Ishikawa (cell line): ENCODE results near the gene FBXL19.

ENCODE experiments used
- CEBPB ChIP-seq: IDR thresholded peaks from 2 replicates; pipeline ENCODE4 v1.6.1; 2012
- CREB1 ChIP-seq: IDR thresholded peaks from 2 replicates; pipeline ENCODE4 v1.6.1; 2012; ENCODE audit warnings: low read depth
- EGR1 ChIP-seq: IDR thresholded peaks from 2 replicates; pipeline ENCODE4 v1.6.1; 2012
- EP300 ChIP-seq: IDR thresholded peaks from 2 replicates; pipeline ENCODE4 v1.6.1; 2012; ENCODE audit warnings: borderline replicate concordance
- FOXM1 ChIP-seq: IDR thresholded peaks from 2 replicates; pipeline ENCODE4 v1.6.1; 2012; ENCODE audit warnings: low read depth, borderline replicate concordance
- NFIC ChIP-seq: IDR thresholded peaks from 2 replicates; pipeline ENCODE4 v1.6.1; 2012
- RAD21 ChIP-seq: IDR thresholded peaks from 2 replicates; pipeline ENCODE4 v1.6.1; 2012; ENCODE audit warnings: low read depth
- REST ChIP-seq: IDR thresholded peaks from 2 replicates; pipeline ENCODE4 v1.6.1; 2012; ENCODE audit warnings: low read depth, mild to moderate bottlenecking
- TAF1 ChIP-seq: IDR thresholded peaks from 2 replicates; pipeline ENCODE4 v1.6.1; 2012; ENCODE audit warnings: low read depth, mild to moderate bottlenecking
- TCF12 ChIP-seq: IDR thresholded peaks from 2 replicates; pipeline ENCODE4 v1.6.1; 2012; ENCODE audit warnings: low read depth
- TEAD4 ChIP-seq: IDR thresholded peaks from 2 replicates; pipeline ENCODE4 v1.6.1; 2012
- USF1 ChIP-seq: IDR thresholded peaks from 2 replicates; pipeline ENCODE4 v1.6.1; 2012
- YY1 ChIP-seq: IDR thresholded peaks from 2 replicates; pipeline ENCODE4 v1.6.1; 2012; ENCODE audit warnings: low read depth
- ZBTB7A ChIP-seq: IDR thresholded peaks from 2 replicates; pipeline ENCODE4 v1.6.1; 2012; ENCODE audit warnings: low read depth
- TF ChIP-seq, protein P1 (sequence below): IDR thresholded peaks from 2 replicates; pipeline ENCODE4 v1.6.1; 2012

The FBXL19 gene

GRCh38 chr16:30922420-30922959 is 882 bp upstream of the FBXL19 start:
- TF ChIP-seq CREB1 (peak; percentile 90), TEAD4 (peak; percentile 23; the same call in 1 of the 2 replicates), ZBTB7A (no peak), YY1 (peak; percentile 98), EP300 (no peak), TAF1 (peak; percentile 52; the same call in 1 of the 2 replicates), TCF12 (peak; percentile 73), EGR1 (peak; percentile 98), USF1 (no peak), CEBPB (no peak), NFIC (no peak)
- TF ChIP-seq, protein P1, sequence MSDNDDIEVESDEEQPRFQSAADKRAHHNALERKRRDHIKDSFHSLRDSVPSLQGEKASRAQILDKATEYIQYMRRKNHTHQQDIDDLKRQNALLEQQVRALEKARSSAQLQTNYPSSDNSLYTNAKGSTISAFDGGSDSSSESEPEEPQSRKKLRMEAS: 0 out of 2 replicates have a peak, but pooled peaks have one; percentile 6

GRCh38 chr16:30922960-30923535 is 324 bp upstream of the FBXL19 start:
- TF ChIP-seq YY1 (peak; percentile 95), RAD21 (no peak), CREB1 (peak; percentile 72), TCF12 (peak; percentile 70), TAF1 (peak; percentile 32; the same call in 1 of the 2 replicates), ZBTB7A (no peak), REST (no peak), USF1 (peak; percentile 70), NFIC (no peak), TEAD4 (no peak), FOXM1 (no peak), EGR1 (peak; percentile 68), EP300 (no peak; the same call in 1 of the 2 replicates)
- TF ChIP-seq, protein P1: peak; percentile 39; the same call in 1 of the 2 replicates

- no peak for TF ChIP-seq RAD21
- TF ChIP-seq TAF1: no peak
Measured at GRCh38 chr16:30924076-30924912, 922 bp downstream of the FBXL19 start.

DNA sequence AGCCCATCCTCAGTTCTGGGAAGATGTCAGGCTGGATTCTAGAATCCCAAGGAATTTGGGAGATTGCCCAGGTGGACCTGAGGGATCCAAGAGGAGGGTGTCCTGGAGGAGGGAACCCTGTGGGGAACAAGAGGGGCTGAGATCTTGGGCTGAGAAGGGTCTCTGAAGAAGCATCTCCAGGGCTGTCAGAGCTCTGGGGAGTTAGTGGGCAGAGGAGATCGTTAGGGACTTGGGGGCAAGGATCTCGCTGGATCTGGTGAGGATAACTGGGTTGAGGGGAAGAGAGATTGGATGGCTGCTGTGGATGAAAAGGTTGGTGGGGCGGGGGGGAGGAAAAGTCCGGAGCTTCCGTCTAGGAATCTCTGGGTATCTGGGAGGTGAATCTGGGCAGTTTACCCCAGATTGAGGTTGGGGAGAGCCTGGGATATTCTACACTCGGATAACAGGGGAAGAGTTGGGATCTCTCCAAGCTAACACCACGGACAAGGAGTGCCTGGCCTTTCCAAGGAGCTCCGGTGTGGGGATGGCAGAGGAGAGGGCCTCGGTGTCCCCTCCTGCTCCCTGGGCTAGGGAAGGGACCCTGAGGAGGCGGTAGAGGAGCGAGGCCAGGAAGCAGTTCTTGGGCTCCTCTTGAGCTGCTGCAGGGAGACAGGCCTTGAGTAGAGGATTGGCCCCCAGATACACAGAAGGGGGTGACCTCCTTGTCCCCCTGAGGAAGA is 1.7 kb downstream of the FBXL19 start:
- TF ChIP-seq USF1: no peak
- no peak for TF ChIP-seq REST
- no peak for TF ChIP-seq TAF1
- TF ChIP-seq CEBPB: no peak
- TF ChIP-seq CREB1: no peak
- TF ChIP-seq EP300: no peak
- TF ChIP-seq TCF12: no peak
- no peak for TF ChIP-seq RAD21
- TF ChIP-seq YY1: no peak
- no peak for TF ChIP-seq TEAD4
- no peak for TF ChIP-seq ZBTB7A
- TF ChIP-seq, protein P1: no peak
- no peak for TF ChIP-seq EGR1
- no peak for TF ChIP-seq FOXM1
